HL-60/S4 (cell line): ENCODE measurements around the gene CTBP1.

ENCODE experiments used
- in situ Hi-C: fragments of 300-500 bp; cut with MboI; formaldehyde crosslinking; loops from 2 replicates; pipeline ENCODE4 v1.14.3; 2022; ENCODE audit warnings: low sequenced_read_pairs

CTBP1 gene

DNA sequence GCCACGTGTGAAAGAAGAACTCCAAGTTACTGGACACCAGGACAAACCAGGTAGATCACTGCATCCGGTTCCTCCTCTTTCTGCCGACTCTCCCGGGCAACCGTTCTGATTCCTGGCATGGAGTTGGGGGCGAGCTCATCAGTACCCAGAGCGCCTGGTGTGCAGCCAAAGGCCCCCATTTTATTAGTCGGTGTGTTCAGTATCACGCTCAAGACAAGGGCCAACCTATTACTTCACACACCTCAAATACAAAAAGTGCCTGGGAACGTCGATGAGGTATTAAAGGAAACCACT, 2.8 kb upstream of the CTBP1 start:
- in situ Hi-C loops, result loop anchor here (10.0 kb wide), 1 partner anchor 93 kb away; the partner anchor contains the start of gene UVSSA

DNA sequence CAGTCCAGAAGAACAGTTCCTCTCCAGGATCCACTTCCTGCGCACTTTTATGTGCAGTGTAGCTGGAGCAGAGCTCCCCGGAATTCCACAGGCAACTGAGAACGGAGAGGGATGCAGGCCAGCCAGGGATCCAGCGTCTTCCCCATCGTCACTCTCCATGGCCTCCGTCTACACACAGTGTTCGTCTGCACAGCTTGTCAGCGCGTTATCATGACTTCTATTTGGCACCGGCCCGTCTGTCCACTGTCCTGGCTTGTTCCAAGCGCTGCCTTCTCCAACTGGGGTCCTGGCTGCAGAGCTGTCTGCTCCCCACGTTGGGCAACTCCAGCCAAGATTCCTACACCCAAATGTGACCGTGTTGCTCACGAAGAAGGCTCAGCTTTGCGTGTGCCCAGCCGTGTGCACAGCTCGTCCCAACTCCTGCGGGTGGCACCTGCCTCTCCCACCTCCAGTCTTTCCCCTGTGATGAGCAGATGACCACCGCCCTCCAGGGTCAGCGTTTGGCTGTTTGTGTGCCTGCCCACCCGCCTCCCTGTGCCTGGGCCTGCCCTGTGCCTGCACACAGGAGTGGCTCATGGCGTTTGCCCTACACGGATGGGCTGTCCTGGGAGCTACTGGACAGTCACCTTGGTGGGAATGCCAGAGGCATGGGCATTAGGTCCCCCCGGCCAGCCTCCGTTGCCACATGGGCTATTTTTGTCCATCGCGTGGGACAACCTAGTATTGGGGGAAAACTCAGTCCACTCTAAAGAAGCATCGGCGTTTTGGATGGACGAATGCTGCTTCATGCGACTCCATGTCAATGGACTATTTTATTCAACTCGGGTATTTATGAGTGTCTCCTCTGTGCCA, 2.2 kb upstream of the CTBP1 start:
- in situ Hi-C loops, result loop anchor here (10.0 kb wide), 1 partner anchor 94 kb away; the partner anchor contains the start of gene UVSSA

DNA sequence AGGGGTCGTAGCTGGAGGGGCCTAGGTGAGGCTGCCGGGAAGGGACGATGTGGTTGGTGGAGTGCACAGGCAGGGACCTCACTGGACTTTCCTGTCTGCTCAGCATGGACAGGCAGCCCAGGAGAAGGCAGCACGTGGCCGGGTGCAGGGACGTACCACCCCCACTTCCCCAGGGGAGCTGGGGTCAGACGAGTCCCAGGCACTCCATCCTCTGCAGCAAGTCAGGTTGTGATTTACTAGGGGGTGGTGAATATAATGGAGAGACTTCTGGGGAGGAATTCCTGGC, 1.5 kb upstream of the CTBP1 start:
- in situ Hi-C loops, result loop anchor here (10.0 kb wide), 1 partner anchor 94 kb away; the partner anchor contains the start of gene UVSSA

DNA sequence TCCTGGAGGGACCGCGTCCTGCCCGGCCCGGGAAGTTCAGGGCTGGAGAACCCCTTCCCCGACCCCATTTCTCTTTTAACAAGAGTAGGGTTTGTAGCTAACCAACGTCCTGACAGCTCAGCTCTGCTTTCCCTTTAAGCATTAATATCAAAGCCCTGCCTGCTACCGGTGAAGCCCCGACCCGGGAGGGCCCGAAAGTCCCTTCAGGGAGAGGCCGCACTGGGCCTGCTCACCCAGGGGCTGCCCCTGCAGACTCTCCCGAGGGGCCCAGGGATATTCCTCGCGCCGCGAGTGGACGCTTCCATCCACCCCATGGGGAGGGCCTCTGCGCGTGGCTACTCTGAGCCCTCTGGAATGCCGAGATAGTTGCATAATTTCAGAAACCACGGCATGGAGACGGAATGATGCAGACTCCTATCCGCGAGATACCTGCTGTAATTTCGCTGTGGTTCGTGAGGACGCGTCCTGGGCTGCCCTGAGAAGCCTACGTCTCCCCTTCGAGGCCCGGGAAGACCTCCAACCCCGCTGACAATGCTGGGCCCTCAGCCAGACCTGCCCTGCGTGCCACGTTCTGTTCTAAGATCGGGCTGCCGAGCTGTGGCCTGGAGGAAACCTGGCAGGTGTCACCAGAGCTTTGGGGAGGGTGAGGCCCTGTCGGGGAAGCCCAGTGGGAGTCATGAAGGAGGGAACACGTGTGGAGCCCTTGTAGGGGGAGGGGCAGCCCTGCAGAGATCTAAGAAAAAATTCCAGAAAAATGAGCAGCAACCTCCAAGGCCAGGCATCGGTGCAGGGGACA, 999 bp upstream of the CTBP1 start:
- in situ Hi-C loops, result loop anchor here (10.0 kb wide), 1 partner anchor 95 kb away; the partner anchor contains the start of gene UVSSA

DNA sequence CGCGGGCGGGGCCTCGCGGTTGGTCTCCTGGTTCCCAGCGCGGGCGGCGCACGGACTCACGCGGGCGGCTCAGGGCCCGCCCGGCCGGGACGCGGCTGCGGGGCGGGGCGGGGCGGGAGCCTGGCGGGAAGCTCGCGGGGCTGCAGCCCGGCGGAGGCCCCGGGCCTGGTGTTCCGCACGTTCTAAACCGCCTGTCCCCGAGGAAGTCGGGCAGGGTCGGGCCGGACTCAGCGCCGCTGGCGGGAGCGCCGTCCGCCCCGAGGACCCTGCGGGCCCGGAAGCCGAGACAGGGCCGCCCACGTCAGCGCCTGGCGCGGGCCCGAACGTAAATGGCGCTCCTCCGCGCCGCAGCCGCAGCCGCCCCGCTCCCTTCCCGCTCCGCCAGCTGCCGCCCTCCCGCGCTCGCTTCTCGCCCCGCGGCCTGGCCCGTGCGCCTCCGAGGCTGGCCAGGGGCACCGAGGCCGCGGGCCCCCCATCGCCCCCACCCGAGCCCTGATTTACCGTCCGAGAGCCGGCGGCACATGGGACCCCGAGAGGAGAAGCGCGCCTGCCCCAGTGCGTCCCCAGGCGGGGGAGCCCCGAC, 309 bp upstream of the CTBP1 start:
- in situ Hi-C loops, result no loop called here

DNA sequence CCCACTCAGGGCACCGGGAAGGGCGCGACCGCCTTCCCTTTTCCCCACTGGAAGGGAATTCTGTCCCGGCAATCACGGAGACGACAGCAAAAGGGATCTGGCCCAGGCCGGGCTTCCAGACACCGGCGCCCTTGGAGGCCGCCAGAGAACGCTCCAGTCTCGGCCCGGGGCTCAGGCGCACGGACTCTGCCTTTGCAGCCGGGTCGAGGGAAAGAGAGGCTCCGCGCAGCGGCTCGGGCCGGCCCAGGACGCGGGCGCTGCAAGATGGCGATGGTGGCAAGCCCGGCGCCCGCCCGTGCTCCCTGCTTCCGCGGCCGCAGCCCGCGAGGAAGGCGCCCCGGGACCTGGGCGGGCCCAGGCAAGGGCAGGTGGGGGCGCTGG, 1.1 kb downstream of the CTBP1 start:
- in situ Hi-C loops, result no loop called here

DNA sequence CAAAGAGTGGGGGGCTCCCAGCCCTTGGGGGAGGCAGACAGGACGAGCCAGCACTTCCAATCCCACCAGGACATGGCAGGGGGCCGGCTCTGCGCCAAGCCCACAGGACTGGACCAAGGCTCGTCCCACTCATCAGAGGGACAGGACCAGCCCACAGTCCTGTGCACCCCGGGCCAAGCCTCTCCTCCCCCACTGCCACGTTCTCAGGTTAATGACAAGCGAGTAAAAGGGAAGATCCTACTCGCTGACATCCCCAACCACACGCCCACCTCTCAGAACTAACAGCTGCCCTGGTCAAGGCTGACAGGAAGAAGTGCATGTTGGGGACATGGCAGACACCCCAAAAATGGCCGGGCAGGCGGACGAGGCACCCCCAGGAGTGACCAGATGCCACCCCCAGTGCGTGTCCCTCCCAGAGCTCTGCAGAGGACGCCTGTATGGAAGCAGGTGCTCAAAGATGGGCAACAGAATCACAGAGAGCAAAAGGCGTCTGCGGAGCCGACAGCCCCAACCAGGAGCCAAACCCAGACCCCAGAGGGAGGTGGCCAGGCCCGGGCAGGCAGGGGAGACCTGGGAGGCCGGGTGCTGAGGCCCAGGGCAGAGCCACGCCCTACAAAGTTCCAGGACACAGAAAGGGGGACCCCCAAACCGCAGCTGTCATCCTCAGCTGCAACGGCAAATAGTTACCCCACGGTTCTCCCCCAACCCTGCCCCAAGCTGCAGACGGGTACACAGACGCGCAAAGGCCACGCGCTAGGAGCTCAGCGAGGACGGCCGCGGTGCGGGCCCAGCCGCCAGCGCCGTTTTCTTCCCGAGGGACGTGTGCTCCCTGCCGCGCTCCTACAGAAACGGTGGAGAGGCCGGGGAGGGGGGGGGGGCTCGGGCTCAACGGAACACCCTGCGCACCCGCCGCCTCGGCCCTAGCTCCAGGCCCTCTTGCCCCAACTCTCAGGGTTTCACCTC, 1.7 kb downstream of the CTBP1 start:
- in situ Hi-C loops, result no loop called here

DNA sequence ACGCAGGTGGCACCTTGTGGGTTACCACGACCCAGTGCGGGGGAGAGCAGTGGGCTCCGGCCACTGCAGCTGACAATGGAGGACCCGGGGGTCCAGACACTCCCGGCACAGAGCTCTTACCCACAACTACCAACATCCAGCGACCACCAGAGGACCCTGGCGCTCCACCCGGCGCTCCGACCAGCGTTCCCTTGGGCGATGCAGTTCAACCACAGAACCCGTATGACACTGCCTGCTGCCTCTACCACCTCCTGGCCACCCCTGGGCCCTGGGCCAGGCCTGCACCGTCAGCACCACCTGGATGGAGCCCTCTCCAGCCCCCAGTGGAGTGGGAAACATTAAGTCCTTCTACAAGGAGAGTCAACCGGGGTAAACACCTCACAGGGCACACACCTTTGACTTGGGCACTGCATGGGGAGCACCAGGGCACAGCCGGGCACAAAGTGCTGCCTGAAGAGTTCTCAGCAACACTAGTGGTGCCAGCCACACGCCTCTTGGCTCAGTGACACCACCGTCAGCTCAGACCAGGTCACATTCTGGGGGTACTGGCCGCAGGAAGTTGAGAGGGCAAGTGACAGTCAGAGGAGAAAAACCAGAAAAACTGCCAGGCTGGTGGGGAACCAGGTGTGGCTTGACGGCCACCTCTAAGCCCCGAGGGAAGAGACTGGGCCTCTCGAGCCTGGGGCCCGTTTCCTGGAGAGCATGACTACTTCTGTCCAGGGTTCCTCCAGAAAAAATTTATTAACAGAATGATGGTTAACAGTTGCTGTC, 2.6 kb downstream of the CTBP1 start:
- in situ Hi-C loops, result no loop called here

DNA sequence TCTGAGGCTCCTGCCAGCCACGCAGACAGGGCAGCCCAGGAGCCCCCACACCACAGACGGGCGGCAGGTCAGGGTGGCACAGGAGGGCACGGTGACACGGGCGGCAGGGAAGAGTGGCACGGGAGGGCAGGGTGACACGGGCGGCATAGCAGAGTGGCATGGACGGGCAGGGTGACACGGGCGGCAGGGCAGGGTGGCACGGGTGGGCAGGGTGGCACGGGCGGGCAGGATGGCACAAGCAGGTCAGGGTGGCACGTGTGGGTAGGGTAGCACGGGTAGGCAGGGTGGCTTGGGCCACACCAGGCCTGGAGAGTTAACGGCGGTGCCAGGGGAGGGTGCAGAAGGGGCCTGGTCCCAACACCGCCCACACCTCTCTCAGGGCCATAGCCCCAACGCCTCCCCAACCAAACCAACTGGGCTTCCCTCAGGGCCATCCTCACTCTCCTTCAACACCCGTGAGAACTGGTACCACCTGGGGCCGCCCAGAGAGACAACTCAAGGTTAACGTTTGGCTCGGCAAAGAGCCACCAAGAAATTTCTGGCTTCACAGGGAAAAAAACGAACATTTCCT, 3.4 kb downstream of the CTBP1 start:
- in situ Hi-C loops, result no loop called here

DNA sequence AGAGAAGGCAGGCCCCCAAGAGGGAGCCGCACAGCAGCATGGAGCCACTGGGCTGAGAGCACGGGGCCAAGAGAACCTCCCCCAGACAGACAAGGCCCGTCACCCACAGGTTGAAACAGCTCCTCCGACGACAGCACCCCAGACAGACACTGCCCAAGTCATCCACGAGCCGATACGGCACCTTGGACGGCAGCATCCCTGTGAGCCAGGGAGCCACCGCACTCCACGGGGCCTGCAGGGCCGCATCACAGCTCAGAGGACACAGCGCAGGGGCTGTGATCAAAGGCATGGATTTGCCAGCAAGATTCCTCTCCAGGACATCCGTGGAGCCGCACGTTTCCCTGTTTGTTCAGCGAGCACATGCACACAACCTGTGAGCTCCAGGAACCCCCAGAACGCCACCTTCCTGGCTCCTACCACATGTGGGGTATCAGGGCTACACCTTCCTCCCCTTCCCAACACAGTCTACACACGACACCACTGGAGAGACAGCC, 3.9 kb downstream of the CTBP1 start:
- in situ Hi-C loops, result no loop called here

DNA sequence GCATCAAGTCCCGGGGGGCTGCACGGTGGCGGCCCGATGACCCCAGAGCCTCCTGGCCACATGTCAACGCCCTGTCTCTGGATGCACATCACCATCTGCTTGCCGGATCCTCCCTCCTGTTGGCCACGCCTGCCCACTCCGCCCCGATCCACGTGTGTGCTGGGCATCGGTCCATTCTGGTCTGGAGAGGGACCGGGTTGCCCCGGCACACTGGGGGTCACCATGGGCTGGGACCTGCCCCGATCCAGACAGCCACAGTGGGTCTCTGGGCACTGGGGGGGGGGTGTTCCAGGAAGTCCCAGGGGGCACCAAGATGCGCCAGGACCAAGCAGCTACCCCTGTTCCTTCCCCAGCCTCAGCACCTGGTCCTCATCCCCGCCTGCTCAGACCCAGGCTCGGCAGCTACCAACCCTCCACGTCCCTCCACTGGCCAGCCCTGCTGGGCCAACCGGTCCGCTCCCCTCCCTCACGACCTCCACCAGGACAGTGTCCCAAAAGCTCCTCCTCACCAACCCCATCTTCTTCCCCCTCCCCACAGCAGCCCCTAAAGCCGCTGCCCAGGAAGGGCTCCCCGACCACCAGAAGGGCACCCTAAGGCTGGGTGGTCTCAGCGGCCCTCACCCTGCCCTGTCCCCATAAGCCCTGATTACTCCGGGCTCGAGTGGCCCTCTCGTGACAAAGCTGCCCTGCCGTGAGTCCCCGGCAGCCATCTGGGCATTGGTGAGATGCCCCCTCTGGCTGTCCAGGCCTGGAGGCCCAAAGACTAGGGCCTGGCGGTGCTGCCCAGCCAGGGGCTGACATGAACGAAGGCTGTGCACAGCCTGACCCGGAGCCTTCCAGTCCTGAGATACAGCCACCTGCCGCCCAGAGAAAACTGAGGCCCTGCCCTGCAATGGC, 4.6 kb downstream of the CTBP1 start:
- in situ Hi-C loops, result no loop called here

DNA sequence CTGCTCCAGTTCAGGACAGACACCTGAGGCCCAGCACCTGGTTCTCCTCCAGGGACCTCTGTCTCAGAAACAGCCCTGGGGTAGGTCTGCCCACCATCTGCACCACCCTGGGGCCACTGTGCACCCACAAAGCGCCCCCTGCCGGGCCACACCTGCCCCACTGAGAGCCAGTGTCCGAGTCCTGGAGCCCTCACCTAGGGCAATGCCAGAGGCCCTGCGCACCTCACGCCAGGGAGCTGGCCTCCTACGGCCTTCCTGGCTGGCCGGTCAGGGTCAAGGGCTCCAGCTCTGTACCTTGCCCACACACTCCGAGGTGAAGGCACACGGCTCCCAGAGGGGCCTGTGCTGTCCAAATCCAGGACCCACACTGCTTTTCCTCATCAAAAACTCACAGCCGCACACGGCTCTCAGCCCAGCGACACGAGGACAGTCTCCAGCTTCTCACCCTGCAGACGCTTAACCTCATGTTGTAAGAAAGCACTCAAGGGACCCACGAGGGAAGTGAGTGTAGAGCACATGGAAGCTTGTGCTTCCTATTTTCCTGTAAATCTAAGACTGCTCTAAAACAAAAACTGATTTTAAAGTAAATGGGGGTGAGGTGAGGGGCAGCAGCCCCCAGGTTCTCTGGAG, 5.4 kb downstream of the CTBP1 start:
- in situ Hi-C loops, result no loop called here

DNA sequence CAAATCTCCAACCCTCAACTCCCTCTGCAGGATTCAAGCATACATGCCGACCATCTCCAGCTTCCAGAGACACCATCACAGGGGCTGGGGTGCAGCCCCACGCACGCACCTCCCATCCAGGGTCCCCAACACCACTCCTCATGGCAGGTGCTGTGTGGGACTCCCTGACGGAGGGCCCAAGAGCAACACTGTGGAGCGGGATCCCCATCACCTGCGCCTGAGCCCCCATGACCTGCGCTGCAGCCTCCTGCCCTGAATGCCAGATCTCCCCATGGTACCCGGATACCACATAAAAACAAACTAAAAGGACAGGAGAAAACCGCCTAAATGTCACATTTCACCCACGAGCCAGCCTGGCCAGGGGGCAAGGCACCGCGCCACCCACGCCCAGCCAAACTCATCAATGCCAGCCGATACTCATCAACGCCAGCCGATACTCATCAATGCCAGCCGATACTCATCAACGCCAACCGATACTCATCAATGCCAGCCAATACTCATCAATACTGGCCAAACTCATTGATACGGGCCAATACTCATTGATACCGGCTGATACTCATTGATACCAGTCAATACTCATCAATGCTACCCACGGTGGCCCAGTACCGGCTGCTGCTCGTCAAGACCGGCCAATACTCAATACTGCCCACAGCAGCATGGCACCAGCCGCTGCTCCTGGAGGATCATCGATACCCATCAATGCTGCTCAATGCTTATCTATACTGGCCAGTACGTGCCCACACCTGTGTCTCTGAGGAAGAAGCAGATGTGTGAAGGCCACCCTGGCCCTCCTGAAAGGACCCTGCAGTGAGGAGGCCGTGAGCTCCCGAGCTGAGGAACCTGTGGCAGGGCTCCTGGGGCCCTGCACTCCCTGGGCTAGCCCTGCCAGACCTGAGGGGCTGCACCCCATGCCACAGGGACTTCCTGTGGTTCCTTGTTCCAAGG, 6.2 kb downstream of the CTBP1 start:
- in situ Hi-C loops, result no loop called here

DNA sequence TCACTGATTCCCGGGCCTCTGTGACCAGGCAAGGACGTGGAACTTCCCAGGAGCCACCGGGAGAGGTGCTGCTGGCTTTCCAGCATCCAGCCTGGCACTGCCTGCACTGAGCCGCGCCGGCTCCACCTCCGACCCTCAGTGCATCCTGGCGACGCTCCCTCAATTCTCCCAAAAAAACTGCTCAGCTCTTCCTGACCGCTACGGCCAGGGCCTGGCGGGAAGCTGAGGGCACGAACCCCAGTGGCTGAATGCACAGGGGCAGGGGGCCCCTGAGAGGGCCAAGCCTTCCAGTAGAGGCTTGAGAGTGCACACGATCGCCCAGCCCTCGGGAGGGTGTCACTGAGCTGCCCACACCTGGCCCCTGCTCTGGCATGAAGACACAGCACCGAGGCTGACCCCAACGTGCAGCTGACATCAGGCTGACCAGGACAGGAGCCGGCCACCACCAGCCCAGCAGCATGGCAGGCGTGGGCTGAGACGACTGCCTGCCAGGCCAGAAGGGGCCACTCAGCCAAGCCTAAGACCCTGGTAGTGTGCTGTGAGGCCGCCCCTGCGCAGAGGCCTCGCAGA, 6.9 kb downstream of the CTBP1 start:
- in situ Hi-C loops, result no loop called here

DNA sequence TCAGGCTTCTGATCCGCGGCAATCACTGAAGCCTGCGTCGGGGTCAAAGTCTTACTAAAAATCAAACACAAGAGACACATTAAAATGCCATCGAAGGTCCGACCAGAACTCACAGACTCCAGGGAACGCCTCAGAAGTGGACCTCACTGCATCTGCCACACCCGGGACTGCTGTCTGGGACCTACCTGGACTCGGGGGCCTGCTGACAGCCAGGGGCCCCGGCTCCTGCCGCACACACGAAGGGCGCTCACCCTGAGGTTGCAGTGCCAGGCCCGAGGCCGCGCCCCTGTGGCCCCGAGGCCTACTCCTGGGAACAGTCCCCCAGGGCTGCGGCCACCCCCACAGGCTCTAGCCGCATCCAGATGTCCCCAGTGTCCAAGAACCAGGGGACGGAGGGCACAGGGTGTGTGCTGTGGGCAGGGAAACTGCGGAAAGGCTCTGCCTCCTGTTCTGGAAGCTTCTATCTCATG, 7.4 kb downstream of the CTBP1 start:
- in situ Hi-C loops, result no loop called here

DNA sequence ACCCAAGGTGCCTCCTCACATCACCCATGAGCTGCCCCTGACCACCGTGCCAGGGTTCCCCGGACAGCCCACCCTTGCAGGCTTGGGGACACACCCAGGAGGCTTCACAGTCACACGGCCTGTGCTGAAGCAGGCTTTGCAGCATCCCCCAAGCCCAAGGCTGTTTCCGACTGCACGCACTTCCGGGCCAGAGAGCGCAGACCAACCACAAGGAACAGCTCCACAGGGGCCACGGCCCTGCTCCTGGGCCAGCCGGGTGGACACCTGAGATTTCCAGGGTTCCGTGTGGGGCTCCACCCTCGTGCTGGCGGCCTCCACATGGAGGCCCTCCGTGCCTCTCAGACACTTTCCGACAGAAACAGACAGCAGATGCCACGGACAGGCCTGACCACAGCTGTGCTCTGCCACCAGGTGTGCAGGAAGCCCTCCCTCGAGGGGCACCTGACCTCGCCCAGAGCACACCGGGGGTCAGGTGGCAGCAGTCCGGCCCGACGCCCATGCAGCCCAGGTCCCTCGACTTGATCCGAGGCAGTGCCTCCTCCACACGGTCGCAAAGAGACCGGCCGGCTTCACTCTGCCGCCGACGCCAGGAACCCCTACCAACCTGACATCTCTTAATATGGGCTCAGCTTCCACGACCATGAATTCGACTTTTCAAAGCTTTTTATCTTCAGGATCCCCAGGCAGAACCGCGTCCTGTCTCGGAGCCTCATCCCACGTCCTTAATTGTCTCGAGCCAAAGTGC, 8.0 kb downstream of the CTBP1 start:
- in situ Hi-C loops, result no loop called here
